ENCODE results near the gene PERM1.

PERM1 gene

DNA sequence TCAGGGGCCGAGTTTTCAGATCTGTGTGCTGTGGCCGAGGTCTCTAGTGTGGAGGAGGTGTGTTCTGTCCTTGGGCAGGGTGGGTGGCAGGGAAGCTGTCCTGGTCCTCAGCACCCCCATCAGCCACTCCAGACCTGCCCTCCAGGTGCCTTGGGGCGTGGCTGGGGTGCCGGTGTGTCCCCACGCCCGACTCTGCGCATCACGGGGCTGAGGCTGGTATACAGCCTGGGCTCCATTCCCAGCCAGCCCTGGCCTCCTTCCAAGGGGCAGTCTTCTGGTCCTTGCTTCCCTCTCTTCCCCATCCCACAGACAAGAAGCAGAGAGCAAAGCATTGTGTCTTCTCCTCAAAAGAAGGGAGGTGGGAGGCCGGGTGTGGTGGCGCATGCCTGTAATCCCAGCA is 54.1 kb downstream of the PERM1 start:
- DNase-seq = no peak
- Histone ChIP-seq H3K4me1 (ENCODE audit: control insufficient read depth, insufficient read depth, low read length, poor library complexity, severe bottlenecking) (peaks cover 23% of the 10 kb centered on the region), H3K36me3 (ENCODE audit: control insufficient read depth, insufficient read depth, low read length) (no peaks in the 10 kb centered on the region), H3K9me3 (ENCODE audit: control insufficient read depth, low read length) (no peaks in the 10 kb centered on the region), H3K27me3 (replicated peaks; ENCODE audit: control insufficient read depth, insufficient read depth, low read length, poor library complexity, severe bottlenecking) (peaks cover 34% of the 10 kb centered on the region), H3K27ac (ENCODE audit: insufficient read depth, low read length, poor library complexity, severe bottlenecking) (no peak overlapping the region), H3K4me3 (ENCODE audit: insufficient read depth, low read depth, low read length, poor library complexity, severe bottlenecking) (no peak overlapping the region)

DNA sequence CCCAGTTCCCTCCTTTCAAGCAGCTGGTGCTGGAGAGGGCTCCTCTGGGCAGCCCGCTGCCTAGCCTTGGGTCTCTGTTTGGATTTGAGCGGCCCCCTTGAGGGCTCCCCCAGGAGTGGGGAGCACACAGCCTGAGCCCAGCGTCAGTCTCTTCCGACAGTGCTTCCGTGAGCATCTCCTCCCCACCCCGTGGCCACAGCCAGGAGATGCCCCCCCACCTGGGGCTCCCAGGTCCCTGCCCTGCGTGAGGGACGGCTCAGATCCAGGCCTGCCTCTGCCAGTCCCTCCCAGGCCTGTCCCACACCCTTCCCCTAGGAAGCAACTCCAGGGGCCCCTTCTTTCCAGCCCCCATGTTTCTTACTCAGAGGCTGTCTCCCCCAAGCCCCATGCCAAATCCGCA is 54.7 kb downstream of the PERM1 start:
- Histone ChIP-seq H3K4me1 (ENCODE audit: control insufficient read depth, insufficient read depth, low read length, poor library complexity, severe bottlenecking) (peaks cover 23% of the 10 kb centered on the region), H3K27ac (ENCODE audit: insufficient read depth, low read length, poor library complexity, severe bottlenecking) (no peak overlapping the region), H3K4me3 (ENCODE audit: insufficient read depth, low read depth, low read length, poor library complexity, severe bottlenecking) (no peak overlapping the region), H3K9me3 (ENCODE audit: control insufficient read depth, low read length) (no peaks in the 10 kb centered on the region), H3K27me3 (replicated peaks; ENCODE audit: control insufficient read depth, insufficient read depth, low read length, poor library complexity, severe bottlenecking) (peaks cover 34% of the 10 kb centered on the region), H3K36me3 (ENCODE audit: control insufficient read depth, insufficient read depth, low read length) (no peaks in the 10 kb centered on the region)
- no peak for DNase-seq

DNA sequence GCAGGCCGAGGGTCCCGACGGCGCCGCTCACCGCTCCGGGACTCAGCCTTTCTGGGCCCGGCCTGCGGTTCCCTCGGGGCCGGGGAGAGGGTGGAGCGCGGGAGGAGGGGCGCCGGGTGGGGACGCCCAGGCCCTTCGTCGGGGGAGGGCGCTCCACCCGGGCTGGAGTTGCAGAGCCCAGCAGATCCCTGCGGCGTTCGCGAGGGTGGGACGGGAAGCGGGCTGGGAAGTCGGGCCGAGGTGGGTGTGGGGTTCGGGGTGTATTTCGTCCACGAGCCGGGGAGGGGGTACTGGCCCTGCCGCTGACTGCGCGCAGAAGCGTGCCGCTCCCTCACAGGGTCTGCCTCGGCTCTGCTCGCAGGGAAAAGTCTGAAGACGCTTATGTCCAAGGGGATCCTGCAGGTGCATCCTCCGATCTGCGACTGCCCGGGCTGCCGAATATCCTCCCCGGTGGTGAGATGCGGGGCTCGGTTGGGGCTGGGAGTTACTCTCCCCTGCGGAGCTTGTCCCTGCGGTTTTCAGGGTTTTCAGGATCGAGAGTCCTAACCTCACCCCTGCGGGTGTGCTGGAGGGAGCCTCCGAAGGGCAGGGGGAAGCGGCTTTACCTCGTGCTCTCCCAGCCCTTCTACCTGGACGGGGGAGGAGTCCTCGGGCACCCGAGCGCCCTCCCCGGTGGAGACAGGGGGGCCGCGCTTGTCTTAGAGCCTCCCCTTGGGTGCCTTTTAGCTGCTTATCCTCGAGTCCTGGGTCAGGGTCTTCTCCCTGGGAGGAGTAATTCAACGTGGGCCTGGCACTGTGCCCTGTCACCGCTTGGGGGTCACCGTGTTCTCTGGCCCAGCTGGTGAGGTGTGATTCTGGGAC is 56.1 kb downstream of the PERM1 start:
- Histone ChIP-seq H3K9me3 (ENCODE audit: control insufficient read depth, low read length) (no peaks in the 10 kb centered on the region), H3K36me3 (ENCODE audit: control insufficient read depth, insufficient read depth, low read length) (no peaks in the 10 kb centered on the region), H3K27me3 (replicated peaks; ENCODE audit: control insufficient read depth, insufficient read depth, low read length, poor library complexity, severe bottlenecking) (peaks cover 42% of the 10 kb centered on the region), H3K4me3 (ENCODE audit: insufficient read depth, low read depth, low read length, poor library complexity, severe bottlenecking) (peak overlapping the region; percentile 8), H3K27ac (ENCODE audit: insufficient read depth, low read length, poor library complexity, severe bottlenecking) (no peak overlapping the region), H3K4me1 (ENCODE audit: control insufficient read depth, insufficient read depth, low read length, poor library complexity, severe bottlenecking) (peaks cover 28% of the 10 kb centered on the region)
- no peak for DNase-seq
